ENCODE results near the gene RPS16. TPM values are rescaled to one million over a fixed set of nuclear protein-coding genes. Genes with fewer than 3 reads are reported as not detected.

RPS16 gene
- total and polyA plus RNA-seq, 2 of the 13 experiments (the other 11 are each of a cell fraction or from before 2014, with no cell fraction given) = 488 to 2,583 TPM

- no peak for TF ChIP-seq KDM1A (CRISPR knock-in tag; IDR thresholded peaks at IDR 0.05)
- TF ChIP-seq SCMH1 (CRISPR knock-in tag; IDR thresholded peaks at IDR 0.05; ENCODE audit: borderline replicate concordance) = no peak
- TF ChIP-seq NFIB (CRISPR knock-in tag; IDR thresholded peaks at IDR 0.05; ENCODE audit: borderline replicate concordance) = no peak
- no peak for TF ChIP-seq IKZF4 (CRISPR knock-in tag; IDR thresholded peaks at IDR 0.05; ENCODE audit: borderline replicate concordance, low read depth, not compliant biosample characterization)
- no peak for TF ChIP-seq ZNF451 (CRISPR knock-in tag; IDR thresholded peaks at IDR 0.05)
- no peak; the same call in 1 of the 2 replicates for TF ChIP-seq MTA1 (CRISPR knock-in tag; IDR thresholded peaks at IDR 0.05; ENCODE audit: borderline replicate concordance)
- TF ChIP-seq IRF2 (CRISPR knock-in tag; IDR thresholded peaks at IDR 0.05) = peak; percentile 55; the same call in 1 of the 2 replicates
- TF ChIP-seq, protein P1, sequence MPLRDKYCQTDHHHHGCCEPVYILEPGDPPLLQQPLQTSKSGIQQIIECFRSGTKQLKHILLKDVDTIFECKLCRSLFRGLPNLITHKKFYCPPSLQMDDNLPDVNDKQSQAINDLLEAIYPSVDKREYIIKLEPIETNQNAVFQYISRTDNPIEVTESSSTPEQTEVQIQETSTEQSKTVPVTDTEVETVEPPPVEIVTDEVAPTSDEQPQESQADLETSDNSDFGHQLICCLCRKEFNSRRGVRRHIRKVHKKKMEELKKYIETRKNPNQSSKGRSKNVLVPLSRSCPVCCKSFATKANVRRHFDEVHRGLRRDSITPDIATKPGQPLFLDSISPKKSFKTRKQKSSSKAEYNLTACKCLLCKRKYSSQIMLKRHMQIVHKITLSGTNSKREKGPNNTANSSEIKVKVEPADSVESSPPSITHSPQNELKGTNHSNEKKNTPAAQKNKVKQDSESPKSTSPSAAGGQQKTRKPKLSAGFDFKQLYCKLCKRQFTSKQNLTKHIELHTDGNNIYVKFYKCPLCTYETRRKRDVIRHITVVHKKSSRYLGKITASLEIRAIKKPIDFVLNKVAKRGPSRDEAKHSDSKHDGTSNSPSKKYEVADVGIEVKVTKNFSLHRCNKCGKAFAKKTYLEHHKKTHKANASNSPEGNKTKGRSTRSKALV (CRISPR knock-in tag; IDR thresholded peaks at IDR 0.05) = 0 out of 2 replicates have a peak, but pooled peaks have one; percentile 18
- TF ChIP-seq HMGXB3 (CRISPR knock-in tag; IDR thresholded peaks at IDR 0.05; ENCODE audit: borderline replicate concordance) = no peak
- TF ChIP-seq, protein P2, sequence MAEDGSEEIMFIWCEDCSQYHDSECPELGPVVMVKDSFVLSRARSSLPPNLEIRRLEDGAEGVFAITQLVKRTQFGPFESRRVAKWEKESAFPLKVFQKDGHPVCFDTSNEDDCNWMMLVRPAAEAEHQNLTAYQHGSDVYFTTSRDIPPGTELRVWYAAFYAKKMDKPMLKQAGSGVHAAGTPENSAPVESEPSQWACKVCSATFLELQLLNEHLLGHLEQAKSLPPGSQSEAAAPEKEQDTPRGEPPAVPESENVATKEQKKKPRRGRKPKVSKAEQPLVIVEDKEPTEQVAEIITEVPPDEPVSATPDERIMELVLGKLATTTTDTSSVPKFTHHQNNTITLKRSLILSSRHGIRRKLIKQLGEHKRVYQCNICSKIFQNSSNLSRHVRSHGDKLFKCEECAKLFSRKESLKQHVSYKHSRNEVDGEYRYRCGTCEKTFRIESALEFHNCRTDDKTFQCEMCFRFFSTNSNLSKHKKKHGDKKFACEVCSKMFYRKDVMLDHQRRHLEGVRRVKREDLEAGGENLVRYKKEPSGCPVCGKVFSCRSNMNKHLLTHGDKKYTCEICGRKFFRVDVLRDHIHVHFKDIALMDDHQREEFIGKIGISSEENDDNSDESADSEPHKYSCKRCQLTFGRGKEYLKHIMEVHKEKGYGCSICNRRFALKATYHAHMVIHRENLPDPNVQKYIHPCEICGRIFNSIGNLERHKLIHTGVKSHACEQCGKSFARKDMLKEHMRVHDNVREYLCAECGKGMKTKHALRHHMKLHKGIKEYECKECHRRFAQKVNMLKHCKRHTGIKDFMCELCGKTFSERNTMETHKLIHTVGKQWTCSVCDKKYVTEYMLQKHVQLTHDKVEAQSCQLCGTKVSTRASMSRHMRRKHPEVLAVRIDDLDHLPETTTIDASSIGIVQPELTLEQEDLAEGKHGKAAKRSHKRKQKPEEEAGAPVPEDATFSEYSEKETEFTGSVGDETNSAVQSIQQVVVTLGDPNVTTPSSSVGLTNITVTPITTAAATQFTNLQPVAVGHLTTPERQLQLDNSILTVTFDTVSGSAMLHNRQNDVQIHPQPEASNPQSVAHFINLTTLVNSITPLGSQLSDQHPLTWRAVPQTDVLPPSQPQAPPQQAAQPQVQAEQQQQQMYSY (CRISPR knock-in tag; IDR thresholded peaks at IDR 0.05) = no peak
- TF ChIP-seq ZNF274 (CRISPR knock-in tag; IDR thresholded peaks at IDR 0.05) = peak; percentile 50; the same call in 1 of the 2 replicates
- no peak for TF ChIP-seq EED (CRISPR knock-in tag; IDR thresholded peaks at IDR 0.05)
- peak; percentile 77 for TF ChIP-seq POLR2G (IDR thresholded peaks at IDR 0.05; ENCODE audit: low read depth, low read length)
- TF ChIP-seq MBD4 (IDR thresholded peaks at IDR 0.05; ENCODE audit: borderline replicate concordance, low read length) = no peak
- TF ChIP-seq ZNF703 (CRISPR knock-in tag; IDR thresholded peaks at IDR 0.05; ENCODE audit: borderline replicate concordance) = no peak
- no peak for TF ChIP-seq ZSCAN22 (CRISPR knock-in tag; IDR thresholded peaks at IDR 0.05)
- TF ChIP-seq RFX5 (IDR thresholded peaks at IDR 0.05; ENCODE audit: low read depth, low read length) = peak; percentile 21; the same call in 1 of the 2 replicates
Measured at GRCh38 chr19:39412100-39412866, 23.5 kb downstream of the RPS16 start, which contains the start of gene PLEKHG2 (continued).

Measured in HepG2 (cell line).